Right lobe of liver (tissue), 6 donors: ENCODE measurements around the gene GOLGA7B. TPM values are rescaled to one million over a fixed set of nuclear protein-coding genes. Genes with fewer than 3 reads are reported as not detected.

Source experiments
- ATAC-seq, 4 donors: fragments of 200-7000 bp; cut with Tn5 transposase; one replicate each; pipeline ENCODE4 v1.9.1; 2020; ENCODE audit warnings: mild to moderate bottlenecking in 4 of 4, moderate library complexity in 4 of 4
- DNase-seq, 3 donors: peaks; one replicate each; pipeline ENCODE4 v3.0.0-alpha.2; 2020
- H3K27ac ChIP-seq, 3 donors: fragments of 200-600 bp; one replicate each; pipeline ENCODE4 v1.8.0; 2022
- H3K27me3 ChIP-seq, 2 donors: fragments of 200-600 bp; one replicate each; pipeline ENCODE4 v1.8.0; 2022
- H3K36me3 ChIP-seq, 4 donors: fragments of 200-600 bp; sonication (generic) in 1 of 4; one replicate each; pipeline versions ENCODE4 v1.5.1 to v1.8.0; 2017 to 2022; ENCODE audit warnings: control low read depth in 1 of 4
- H3K4me1 ChIP-seq, 4 donors: fragments of 200-600 bp; sonication (generic) in 1 of 4; one replicate each; pipeline versions ENCODE4 v1.5.1 to v1.8.0; 2017 to 2022; ENCODE audit warnings: control low read depth in 1 of 4
- H3K4me3 ChIP-seq, 3 donors: fragments of 200-600 bp; one replicate each; pipeline ENCODE4 v1.8.0; 2022
- H3K9me3 ChIP-seq, 4 donors: fragments of 200-600 bp; sonication (generic) in 1 of 4; one replicate each; pipeline versions ENCODE4 v1.5.1 to v1.8.0; 2017 to 2022; ENCODE audit warnings: control low read depth in 1 of 4
- POLR2A ChIP-seq: fragments of 450-650 bp; IDR thresholded peaks from one replicate; pipeline ENCODE4 v1.6.1; 2017; ENCODE audit warnings: antibody characterized with exemption, mild to moderate bottlenecking
- WGBS: methylation state at CpG from one replicate; pipeline ENCODE4 v1.1.6; 2018; ENCODE audit warnings: low coverage, low lambda C conversion rate; ENCODE audit not compliant: insufficient coverage; ENCODE audit errors: missing lambda C conversion rate; 5-methylcytosine and 5-hydroxymethylcytosine counted together
- intact Hi-C, 2 donors: fragments of 100-400 bp; cut with DNase I; formaldehyde crosslinking; loops; one replicate each; pipeline versions ENCODE4 v1.11.2 to v1.14.1; 2022
- total RNA-seq, 6 experiments: library from RNA; depleted of rRNA in 2 of 6; stranded (reverse); fragments of >200 nt in 2 of 6; fragmentation: NEBNext Ultra II Directional in 3 of 6; extraction: Animal tissue kit (Norgen Biotek cat#: 25700) in 3 of 6; gene quantifications; one replicate each; pipeline versions ENCODE4 v1.1.0 to v1.2.4, GENCODE V29; 2016 to 2023
- TF ChIP-seq, protein P1 (sequence below), 4 donors: fragments of 200-600 bp in 3 of 4; fragments of 450-650 bp in 1 of 4; IDR thresholded peaks; one replicate each; pipeline versions ENCODE4 v1.5.1 to v1.8.0; 2016 to 2022; ENCODE audit warnings: antibody characterized with exemption in 4 of 4, mild to moderate bottlenecking in 2 of 4
- donor health status: DM: no; HTN: yes; CAD: no.
- donor health status: DM: no; HTN: no; CAD: no.
- donor health status: DM: no; HTN: no; CAD: no.
- donor health status: DM: no; HTN: yes; CAD: no.
- donor health status: DM: no; HTN: yes; CAD: no.

GOLGA7B gene
- total RNA-seq, 6 experiments from 2014 or later = 0.06 to 0.28 (median 0.14) TPM

DNA sequence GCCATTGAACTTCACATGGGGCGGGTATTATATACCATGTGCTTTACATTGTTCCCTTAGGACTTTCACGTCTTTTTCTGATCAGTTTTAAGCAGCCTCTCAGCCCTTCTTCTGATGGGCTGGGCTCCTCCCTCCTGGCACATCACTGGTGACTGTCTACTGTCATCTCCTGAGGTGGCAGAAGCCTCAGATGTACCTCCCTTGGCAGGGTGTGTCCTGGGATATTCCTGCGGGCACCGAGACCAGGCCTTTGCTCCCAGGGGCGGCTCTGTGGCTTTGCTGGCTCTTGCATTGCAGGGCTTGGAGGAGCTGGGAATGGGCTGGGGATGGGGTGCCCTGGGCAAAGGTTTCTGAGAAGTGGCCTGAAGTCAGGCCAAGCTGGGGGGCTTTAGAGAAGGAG, 34.6 kb upstream of the GOLGA7B start:
- intact Hi-C loops = no loop called here
- Histone ChIP-seq H3K27ac (no peak overlapping the region), H3K4me3 (no peak overlapping the region), H3K9me3 (no peaks in the 10 kb centered on the region), H3K4me1 (no peaks in the 10 kb centered on the region), H3K36me3 (no peaks in the 10 kb centered on the region), H3K27me3 (no peaks in the 10 kb centered on the region)
- DNase-seq = no peak
- no peak for TF ChIP-seq POLR2A
- TF ChIP-seq, protein P1, sequence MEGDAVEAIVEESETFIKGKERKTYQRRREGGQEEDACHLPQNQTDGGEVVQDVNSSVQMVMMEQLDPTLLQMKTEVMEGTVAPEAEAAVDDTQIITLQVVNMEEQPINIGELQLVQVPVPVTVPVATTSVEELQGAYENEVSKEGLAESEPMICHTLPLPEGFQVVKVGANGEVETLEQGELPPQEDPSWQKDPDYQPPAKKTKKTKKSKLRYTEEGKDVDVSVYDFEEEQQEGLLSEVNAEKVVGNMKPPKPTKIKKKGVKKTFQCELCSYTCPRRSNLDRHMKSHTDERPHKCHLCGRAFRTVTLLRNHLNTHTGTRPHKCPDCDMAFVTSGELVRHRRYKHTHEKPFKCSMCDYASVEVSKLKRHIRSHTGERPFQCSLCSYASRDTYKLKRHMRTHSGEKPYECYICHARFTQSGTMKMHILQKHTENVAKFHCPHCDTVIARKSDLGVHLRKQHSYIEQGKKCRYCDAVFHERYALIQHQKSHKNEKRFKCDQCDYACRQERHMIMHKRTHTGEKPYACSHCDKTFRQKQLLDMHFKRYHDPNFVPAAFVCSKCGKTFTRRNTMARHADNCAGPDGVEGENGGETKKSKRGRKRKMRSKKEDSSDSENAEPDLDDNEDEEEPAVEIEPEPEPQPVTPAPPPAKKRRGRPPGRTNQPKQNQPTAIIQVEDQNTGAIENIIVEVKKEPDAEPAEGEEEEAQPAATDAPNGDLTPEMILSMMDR (IDR thresholded peaks at IDR 0.05) = no peak
- WGBS = 54% methylated on average over 2 of the region's 5 CpGs
- no peak for ATAC-seq

DNA sequence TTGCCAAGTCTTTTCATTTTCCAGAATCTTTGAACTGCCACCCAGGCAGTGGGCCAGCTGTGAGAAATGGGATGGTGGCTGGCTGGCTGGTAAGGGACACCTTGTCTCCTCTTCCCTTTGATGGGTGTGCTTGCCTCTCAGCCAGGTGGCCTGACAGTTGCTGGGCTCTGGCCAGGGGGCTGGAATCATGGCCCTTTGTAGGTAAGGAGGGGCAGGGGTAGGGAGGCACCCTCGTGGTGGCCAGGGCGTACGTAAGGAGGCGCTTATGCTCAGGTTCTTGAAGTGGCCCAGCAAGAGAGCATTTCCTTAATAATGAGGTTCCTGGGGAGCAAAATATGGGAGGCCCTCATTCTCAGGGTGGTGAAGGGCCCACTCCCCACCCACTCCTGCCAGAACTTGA, 33.0 kb upstream of the GOLGA7B start:
- Histone ChIP-seq H3K4me3 (no peak overlapping the region), H3K27me3 (no peaks in the 10 kb centered on the region), H3K9me3 (no peaks in the 10 kb centered on the region), H3K27ac (no peak overlapping the region), H3K4me1 (no peaks in the 10 kb centered on the region), H3K36me3 (no peaks in the 10 kb centered on the region)
- ATAC-seq (no peak), DNase-seq (no peak)
- intact Hi-C loops = no loop called here
- no CpG with 5 or more reads among the region's 4 CpGs for WGBS
- no peak for TF ChIP-seq POLR2A
- TF ChIP-seq, protein P1 (IDR thresholded peaks at IDR 0.05) = no peak

DNA sequence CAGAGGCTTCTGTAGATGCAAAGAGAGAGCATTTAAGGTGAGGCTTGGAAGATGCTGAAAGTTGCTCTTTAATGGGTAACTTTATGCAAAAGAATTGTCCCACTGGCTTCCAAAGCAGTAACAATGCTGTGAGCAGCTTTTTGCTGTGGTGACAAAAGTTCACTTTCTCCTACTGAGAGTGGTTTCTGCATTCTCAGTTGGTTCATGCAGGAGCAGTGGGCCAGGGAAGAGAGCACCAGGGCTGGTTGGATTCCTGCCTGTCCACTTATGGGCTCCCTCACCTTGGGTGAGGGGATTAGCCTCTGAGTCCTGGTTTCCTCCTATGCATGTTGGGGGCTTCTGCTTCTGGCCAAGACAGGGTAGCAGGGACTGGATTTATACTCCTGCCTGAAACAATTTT, 31.1 kb upstream of the GOLGA7B start:
- no peaks in the 10 kb centered on the region for H3K9me3 ChIP-seq
- no peaks in the 10 kb centered on the region for H3K36me3 ChIP-seq
- no peaks in the 10 kb centered on the region for H3K27me3 ChIP-seq
- TF ChIP-seq POLR2A = no peak
- TF ChIP-seq, protein P1 (IDR thresholded peaks at IDR 0.05) = no peak
- no peak overlapping the region for H3K27ac ChIP-seq
- no peak overlapping the region for H3K4me3 ChIP-seq
- intact Hi-C loops = no loop called here
- no peak for ATAC-seq
- no peak for DNase-seq
- no peaks in the 10 kb centered on the region for H3K4me1 ChIP-seq

DNA sequence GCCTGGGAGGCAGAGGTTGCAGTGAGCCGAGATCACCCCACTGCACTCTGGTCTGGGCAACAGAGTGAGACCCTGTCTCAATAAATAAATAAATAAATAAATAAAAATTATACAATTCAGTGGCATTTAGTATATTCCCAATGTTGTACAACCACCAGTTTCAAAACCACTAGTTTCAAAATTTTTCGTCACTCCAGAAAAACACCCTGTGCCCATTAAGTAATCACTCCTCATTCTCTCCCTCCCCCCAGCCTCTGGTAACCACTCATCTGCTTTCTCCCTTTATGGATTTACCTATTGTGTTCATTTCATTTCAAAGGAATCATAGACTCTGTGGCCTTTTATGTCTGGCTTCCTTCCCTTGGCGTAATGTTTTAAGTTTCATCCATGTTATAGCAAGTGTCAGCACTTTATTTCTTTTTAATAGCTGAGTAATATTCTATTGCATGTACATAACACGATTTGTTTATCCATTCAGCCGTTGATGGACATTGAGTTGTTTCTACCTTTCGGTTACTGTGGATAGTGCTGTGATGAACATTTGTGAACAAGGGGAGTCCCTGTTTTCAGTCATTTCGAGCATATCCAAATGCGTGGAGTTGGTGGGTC, 29.4 kb upstream of the GOLGA7B start:
- Histone ChIP-seq H3K4me1 (no peaks in the 10 kb centered on the region), H3K36me3 (no peaks in the 10 kb centered on the region), H3K9me3 (no peaks in the 10 kb centered on the region), H3K27ac (no peak overlapping the region), H3K27me3 (no peaks in the 10 kb centered on the region), H3K4me3 (no peak overlapping the region)
- intact Hi-C loops = no loop called here
- no peak for DNase-seq
- TF ChIP-seq POLR2A = no peak
- TF ChIP-seq, protein P1 (IDR thresholded peaks at IDR 0.05) = no peak
- ATAC-seq = no peak
- WGBS = 56% methylated on average over 7 of the region's 8 CpGs
